HG03196 (cell line): ENCODE data around the gene PTPN9.
"Not testable (repeated sequence)": the region's sequence is repeated elsewhere in the genome, so short reads cannot be mapped to it uniquely, and the experiment has no call there.

Experiments used
- ATAC-seq: cut with Tn5 transposase; IDR thresholded peaks from one replicate; pipeline ENCODE4 v1.9.1; 2021; ENCODE audit not compliant: unreplicated experiment

Gene PTPN9

DNA sequence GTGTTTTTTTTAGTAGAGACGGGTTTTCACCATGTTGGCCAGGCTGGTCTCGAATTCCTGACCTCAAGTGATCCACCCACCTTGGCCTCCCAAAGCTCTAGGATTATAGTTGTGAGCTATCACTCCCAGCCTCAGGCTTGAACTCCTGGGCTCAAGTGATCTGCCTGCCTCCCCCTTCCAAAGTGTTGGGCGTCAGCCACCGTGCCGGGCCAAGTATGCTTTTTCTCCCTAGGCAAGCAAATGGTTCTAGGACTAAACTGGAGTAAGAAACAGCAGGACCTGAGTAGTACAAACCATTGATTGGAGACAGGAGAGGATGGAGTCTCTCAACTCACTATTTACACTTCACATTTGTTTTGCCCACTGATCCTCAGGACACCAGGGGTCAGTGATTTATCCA is 4.6 kb upstream of the PTPN9 start:
- no peak for ATAC-seq

DNA sequence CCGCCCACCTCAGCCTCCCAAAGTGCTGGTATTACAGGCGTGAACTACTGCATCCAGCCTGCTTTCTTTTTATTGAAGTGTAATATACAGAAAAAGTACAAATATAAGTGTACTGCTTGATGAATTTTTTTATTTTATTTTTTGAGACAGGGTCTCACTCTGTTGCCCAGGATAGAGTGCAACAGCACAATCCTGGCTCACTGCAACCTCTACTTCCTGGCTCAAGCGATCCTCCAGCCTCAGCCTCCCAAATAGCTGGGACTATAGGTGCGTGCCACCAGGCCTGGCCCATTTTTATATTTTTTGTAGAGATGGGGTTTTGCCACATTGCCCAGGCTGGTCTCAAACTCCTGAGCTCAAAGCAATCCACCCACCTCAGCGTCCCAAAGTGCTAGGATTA is 3.8 kb upstream of the PTPN9 start:
- ATAC-seq: not testable (repeated sequence)

DNA sequence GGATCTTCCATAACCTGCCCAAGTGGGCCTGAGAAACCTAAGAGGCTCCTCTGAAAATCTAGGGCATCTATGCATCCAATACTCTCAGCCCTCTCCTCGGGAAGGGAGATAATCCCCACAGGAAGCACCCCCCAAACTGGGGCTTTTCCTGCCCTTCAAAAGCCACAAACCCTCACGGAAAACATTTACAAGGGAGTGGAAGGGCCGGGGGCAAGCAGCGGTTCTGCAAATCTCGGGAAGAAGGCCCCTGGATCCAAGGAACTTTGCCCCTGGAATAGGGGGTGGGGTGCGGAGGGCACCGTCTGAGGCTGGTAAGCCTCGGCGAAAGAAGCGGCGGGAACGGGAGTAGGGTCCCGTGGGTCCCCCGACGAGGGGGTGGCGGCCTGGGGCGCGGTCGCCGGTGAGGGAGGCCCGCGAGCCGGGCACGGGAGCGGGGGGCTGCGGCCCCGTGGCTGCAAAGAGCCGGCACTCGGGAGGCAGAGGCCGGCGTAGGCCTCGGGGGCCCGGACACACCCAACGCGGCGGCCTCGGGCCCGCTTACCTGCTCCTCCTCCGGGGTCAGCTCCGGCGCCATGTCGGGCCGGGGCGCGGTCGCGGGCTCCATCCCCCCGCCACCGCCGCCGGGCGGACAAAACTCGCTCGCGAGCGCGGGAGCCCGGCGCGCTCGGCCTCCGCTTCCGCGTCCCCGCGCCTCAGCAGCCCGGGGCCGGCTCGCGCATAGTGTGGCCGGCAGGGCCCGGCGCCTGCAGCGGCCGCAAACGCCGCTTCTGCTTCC is 755 bp downstream of the PTPN9 start:
- ATAC-seq: no peak

DNA sequence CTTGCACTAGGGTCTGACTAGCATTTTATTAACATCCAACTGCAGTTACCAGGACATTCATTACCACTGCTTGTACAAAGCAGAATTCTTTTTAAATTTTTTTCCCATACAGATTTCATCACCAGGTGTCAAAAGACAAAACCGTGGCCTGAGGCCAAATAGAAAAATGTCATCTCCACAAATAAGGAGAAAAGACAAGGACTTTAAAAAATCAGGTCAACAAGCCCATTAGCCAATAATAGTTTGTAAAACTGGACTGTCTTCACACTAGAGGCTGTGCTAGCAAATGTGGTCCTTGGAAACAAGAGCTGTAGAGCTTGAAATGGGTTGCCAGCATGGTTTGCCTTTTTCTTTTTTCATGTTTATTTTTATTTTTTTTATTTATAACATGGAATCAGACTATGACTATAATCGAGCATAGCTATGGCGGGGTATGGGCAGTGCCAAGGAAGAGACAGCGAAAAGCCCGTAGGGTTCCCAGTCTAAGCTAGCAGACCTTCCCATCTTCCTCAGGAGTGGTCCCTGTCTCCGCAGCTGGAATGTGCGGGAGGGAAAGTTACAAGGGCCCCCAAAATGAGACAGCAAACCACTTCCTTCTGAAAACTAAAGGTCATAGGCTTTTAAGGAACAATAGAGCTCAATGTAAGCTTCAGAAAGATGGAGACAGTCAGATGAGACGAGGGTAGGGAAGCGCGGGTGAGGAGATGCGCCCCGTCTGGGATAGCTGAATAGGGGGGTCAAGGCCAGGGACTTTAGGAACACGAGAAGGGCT is 1.5 kb downstream of the PTPN9 start:
- no peak for ATAC-seq

DNA sequence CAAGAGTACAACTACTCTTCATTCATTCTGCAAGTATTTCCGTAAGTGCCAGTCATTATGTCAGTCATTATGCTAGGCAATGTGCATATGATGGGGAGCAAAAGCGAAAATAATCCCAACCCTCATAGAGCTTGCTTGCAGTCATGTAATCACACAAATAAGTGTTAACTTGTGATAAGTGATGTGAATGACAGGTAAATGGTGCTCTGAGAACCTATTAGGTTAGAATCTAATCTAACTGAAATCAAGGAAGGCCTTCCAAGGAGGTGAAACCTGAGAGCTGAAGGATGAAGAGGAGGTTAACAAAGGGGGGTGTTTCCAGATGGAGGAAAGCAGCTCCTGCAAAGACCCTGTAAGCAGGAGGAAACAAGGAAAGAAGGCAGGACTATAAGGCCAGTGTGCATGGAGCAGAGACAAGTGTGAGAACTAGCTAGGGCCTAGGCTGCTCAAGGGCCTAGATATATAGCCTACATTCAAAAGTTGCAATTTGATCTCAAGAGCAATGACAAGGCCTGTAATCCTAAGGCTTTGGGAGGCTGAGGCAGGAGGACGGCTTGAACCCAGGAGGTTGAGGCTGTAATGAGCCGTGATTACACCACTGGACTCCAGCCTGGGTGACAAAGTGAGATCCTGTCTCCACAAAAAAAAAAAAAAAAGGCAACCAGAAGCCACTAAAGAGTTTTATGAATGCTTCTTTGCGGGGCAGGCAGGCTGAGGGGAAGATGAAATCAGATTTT is 5.3 kb downstream of the PTPN9 start:
- ATAC-seq: no peak

DNA sequence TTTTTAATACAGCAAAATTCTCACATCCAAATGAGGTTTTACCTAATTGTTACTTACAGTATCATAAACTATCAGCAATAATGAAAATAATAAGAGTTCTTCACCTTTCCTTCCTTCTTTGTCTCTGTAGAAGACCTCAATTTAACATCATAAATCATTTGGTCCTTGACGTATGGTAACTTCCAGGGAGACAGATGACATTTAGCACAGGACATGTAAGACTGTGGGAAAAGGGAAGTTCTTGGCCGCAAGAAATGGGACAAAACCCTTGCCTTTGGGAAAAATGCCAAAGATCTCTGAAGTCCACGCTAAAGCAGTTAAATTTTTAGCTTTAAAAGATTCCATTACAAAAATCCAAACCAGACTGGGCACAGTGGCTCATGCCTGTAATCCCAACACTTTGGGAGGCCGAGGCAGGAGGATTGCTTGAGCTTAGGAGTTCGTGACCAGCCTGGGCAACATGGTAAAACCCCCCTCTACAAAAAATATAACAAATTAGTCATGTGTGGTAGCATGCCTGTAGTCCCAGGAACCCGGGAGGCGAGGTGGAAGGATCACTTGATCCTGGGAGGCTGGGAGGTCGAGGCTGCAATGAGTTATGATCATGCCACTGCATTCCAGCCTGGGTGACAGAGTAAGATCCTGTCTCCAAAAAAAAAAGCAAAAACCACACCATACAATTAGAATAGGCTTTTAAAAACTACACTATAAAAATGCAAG is 8.8 kb downstream of the PTPN9 start:
- ATAC-seq: no peak

DNA sequence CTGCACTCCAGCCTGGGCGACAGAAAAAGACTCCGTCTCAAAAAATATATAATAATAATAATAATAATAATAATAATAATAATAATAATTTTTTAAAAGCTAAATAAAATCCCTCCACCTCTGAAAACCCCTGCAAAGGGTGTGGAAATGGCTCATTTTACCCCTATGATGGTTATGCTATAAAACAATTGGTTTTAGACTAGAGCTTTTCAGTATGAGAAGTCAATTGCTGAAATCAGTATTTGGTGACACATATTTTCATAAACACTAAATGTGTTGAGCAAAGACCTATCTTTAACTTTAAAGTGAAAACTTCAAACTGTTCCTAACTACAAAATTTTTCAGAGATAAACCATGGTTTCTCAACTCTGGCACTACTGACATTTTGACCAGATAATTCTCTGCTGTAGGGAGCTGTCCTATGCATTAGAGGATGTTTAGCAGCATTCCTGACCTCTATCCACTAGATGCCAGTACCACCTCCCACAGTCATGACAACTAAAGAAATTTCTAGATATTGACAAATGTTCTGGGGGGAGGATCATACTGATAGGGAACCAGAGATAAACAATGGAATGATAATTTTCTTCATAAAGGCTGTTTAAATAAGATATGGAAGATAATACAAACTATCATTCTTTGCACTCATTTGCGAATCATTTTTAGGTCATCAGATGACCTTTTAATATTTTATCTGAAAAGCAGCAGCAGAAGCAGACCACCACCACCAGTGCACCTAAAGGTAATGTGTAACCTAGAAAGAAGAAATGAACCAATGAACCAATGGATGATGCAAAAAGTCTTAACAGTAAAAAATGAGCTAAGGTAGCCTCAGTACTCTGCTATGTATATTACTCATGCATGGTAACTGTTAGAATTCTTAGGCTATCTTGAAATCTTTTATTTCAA is 13.8 kb downstream of the PTPN9 start:
- no peak for ATAC-seq

DNA sequence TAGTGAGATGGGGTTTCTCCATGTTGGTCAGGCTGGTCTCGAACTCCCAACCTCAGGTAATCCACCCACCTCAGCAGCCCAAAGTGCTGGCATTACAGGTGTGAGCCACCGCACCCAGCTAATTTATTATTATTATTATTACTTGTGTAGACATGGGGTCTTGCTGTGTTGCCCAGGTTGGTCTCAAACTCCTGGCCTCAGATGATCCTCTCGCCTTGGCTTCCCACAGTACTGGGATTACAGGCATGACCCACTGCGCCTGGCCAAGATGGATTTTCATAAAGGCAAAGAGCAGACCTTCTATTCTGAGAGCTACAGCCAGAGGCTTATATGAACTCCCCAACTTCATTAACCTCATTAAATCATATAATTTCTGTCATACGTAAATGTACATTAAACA is 17.2 kb downstream of the PTPN9 start:
- ATAC-seq: no peak

DNA sequence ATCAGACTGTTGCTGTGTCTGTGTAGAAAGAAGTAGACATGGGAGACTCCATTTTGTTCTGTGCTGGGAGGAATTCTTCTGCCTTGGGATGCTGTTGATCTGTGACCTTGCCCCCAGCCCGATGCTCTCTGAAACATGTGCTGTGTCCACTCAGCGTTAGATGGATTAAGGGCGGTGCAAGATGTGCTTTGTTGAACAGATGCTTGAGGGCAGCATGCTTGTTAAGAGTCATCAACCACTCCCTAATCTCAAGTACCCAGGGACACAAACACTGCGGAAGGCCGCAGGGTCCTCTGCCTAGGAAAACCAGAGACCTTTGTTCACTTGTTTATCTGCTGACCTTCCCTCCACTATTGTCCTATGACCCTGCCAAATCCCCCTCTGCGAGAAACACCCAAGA is 19.8 kb downstream of the PTPN9 start:
- not testable (repeated sequence) for ATAC-seq

DNA sequence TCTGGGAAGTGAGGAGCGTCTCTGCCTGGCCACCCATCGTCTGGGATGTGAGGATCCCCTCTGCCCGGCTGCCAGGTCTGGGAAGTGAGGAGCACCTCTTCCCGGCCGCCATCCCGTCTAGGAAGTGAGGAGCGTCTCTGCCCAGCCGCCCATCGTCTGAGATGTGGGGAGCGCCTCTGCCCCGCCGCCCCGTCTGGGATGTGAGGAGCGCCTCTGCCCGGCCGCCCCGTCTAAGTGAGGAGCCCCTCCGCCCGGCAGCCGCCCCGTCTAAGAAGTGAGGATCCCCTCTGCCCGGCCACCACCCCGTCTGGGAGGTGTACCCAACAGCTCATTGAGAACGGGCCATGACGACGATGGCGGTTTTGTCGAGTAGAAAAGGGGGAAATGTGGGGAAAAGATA is 20.2 kb downstream of the PTPN9 start:
- not testable (repeated sequence) for ATAC-seq

DNA sequence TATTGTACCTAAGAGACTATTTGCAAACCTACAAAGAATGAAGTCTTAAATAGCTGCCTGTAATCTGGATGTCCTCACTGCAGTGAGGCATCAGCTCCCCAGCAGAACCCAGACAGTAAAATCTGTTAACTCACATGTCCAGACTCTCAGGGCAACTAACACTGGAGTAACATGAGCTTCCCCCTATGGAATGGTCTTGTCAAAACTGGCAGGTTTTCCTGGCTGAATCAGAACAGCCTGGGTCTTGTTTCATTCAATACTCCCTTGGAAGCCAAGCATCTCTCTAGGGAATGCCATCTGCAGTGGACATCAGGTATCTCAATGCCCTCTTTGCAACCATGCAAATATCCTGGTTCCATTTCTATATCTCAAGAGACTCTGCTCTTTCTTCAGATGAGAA is 24.4 kb downstream of the PTPN9 start:
- no peak for ATAC-seq

DNA sequence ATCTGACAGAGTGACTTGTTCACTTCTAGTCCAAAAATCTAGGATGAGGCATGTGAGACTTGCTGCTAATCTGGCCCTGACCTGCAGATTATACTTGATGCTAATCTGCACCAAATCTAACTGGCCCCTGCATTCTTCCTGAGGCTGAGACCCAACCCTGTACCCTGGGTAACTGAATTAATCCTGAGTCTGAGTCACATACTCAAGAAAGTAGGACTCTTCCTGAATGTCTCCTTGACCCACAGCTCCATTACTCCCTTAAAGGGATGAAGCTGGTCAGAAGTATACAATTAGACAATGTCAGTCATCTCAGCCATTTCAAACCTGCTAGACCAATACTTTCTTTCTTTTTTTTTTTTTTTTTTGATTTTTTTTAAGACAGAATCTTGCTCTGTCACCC is 25.5 kb downstream of the PTPN9 start:
- no peak for ATAC-seq

DNA sequence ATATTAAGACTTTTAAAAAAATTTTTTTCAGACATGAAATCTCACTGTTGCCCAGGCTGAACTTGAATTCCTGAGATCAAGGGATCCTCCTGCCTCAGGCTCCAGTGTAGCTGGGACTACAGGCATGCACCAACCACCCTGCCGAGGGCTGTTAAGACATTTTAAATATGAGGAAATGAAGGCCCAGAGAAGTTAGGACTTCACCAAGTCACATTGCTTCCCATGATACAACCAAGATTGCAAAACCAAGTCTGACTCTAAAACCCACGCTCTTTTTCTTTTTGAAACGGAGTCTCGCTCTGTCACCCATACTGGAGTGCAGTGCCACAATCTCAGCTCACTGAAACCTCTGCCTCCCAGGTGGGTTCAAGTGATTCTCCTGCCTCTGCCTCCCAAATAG is 28.0 kb downstream of the PTPN9 start:
- no peak for ATAC-seq

DNA sequence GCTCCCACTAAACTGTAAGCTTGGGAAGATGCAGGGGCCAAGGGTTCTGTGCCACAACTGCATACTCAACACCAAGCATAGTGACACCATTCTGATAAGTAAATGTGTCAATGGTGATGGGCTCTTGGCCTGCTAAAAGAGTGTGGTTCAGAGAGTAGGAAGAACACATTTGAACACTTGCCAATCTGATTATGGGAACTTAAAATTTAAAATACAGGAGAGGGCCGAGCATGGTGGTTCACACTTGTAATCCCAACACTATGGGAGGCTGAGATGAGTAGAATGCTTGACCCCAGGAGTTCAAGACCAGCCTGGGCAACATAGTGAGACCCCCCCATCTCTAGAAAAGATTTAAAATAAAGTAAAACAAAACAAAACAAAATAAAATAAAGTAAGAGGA is 34.1 kb downstream of the PTPN9 start:
- no peak for ATAC-seq

DNA sequence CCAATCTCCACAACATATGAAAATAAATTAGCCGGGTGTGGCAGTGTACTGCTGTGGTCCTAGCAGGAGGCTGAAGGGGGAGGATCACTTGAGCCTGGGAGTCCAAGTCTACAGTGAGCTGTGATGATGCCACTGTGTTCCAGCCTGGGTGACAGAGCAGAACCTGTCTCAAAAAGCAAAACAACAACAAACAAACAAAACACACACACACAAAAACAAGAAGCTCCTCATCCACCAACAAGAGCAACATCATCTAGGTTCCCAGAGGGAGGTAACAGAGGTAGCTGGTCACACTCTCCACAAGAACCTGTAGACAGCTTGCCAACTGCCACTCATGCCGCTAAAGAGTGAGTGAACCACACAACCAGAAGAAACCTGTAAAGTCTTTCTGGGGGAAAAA is 34.8 kb downstream of the PTPN9 start:
- ATAC-seq: no peak

DNA sequence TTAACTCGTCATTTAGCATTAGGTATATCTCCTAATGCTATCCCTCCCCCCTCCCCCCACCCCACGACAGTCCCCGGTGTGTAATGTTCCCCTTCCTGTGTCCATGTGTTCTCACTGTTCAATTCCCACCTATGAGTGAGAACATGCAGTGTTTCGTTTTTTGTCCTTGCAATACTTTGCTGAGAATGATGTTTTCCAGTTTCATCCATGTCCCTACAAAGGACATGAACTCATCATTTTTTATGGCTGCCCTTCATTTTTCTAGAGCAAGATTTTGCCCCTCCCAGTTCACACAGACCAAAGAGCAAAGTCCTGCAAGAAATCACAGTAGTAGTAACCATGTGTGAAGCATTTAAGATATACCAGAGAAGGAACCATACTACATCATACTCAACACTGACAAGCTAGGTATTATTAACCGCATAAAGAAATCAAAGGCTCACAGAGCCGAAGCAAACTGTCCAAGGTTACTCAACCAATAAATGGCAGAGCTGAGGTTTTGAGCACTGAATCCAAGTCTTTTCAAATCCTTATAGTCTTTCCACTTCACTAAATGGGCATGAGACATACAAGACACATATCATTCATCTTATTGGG is 36.1 kb downstream of the PTPN9 start:
- ATAC-seq: not testable (repeated sequence)

DNA sequence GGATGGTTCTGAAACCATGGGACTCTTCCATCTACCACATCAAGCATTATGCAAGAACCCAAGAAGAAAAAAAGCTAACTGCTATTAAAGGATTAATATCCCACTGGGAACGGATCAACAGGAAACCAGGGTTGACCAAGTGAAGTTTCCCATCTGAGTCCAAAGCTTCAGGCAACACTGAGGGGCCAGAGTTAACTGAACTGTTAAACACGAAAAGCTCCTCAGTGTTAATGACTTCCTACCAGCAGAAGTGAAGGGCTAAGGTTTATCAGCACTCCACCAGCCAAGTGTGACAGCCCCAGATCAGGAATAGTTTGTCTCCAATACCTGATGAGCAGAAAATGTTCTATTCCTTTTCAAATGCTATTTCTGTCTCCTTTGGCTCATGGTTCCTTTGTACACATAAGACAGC is 36.7 kb downstream of the PTPN9 start:
- ATAC-seq: no peak

DNA sequence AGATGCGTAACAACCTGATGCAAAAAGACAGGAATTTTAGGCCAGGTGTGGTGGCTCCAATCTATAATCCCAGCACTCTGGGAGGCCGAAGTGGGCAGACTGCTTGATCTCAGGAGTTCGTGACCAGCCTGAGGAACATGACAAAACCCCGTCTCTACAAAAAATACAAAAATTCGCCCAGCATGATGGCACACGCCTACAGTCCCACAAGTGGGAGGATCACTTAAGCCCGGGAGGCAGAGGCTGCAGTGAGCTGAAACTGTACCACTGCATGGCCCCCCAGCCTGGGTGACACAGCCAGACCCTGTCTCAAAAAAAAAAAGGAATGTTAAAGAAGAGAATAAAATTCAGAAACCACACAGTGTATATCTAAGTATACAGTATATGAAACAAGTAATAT is 40.7 kb downstream of the PTPN9 start:
- ATAC-seq: no peak

DNA sequence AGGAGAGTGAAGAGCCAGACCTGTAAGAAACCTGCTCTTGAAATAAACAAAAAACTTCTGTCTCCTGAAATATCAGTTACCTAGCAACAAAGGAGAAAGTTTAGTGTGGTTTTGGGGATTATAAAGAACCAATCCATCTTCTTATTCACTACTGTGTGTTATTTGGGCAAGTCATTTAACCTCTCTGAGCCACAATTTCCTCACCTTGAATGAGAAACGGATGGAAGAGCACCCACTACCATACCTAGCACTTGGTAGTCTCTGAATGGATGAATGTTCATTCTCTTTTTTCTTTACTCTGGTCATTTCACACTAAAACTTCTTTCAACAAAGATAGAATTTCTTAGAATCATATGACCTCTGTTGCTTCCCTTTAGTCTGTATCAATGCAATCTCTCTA is 45.2 kb downstream of the PTPN9 start:
- no peak for ATAC-seq
